Coronary artery (tissue), 2 donors: Measurements from ENCODE around the gene CERS1.

Source experiments
- DNase-seq: peaks from one replicate; pipeline ENCODE4 v3.0.0-alpha.2; 2017; ENCODE audit warnings: low spot score
- H3K27ac ChIP-seq, 2 donors: fragments of 200-600 bp; sonication (generic); one replicate each; pipeline ENCODE4 v1.5.1; 2016 to 2019
- H3K4me3 ChIP-seq: fragments of 200-600 bp; sonication (generic); 2 replicates; pipeline ENCODE4 v1.5.1; 2016; ENCODE audit warnings: mild to moderate bottlenecking, moderate library complexity
- CTCF ChIP-seq: fragments of 200-600 bp; sonication (generic); IDR thresholded peaks from one replicate; pipeline ENCODE4 v1.5.1; 2019; ENCODE audit warnings: antibody characterized with exemption

Gene CERS1

DNA sequence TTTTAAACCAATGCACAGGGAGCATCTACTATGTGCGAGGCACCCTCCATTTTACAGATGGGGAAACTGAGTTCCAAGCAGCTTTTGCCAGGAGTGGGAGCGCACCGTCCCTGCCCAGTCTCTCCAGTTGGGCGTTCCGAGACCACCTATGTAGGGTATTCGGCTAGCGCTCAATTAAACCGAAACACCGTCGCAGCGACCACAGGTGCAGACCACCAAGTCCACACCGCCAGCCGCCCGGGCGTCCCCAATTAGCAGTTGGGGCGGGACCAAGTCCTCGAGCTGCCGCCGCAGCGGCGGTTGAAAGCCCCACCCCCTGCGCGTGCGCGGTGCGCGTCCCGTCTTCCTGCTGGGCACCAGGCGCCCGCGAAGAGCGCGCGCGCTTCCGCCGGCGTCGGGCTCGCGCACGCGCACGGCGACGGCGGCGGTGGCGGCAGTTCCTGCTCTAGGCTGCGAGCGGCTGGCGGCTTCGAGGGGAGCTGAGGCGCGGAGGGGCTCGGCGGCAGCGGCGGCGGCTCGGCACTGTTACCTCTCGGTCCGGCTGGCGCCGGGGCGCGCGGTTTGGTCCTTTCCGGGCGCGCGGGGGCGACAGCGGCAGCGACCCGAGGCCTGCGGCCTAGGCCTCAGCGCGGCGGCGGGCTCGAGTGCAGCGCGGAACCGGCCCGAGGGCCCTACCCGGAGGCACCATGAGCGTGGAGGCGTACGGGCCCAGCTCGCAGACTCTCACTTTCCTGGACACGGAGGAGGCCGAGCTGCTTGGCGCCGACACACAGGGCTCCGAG lies 64.2 kb downstream of the CERS1 start, which contains the start of gene UPF1:
UPF1 (plus strand) TSS at position 436 of the 782 bp plus-strand sequence; CDS start at position 687, 251 bp downstream.
- no peak for TF ChIP-seq CTCF
- Histone ChIP-seq H3K27ac (peak within 1 kb of the TSS; percentile 73 to 90), H3K4me3 (peak within 1 kb of the TSS; percentile 93)
- DNase-seq = peak; percentile 94

DNA sequence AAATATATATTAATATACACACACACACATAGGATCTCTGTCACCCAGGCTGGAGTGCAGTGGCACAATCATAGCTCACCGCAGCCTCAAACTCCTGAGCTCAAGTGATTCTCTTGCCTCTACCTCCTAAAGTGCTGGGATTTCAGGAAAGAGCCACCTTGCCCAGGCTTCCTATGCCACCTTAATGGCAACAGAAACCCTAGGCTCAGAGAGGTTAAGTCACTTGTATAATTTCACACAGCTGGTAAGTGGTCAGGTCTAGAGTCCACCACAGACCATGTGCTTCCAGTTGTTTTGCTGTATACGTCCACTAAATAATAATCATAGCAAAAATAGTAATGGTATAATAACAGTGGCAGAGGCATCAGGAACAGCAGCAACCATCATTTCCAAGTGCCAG lies 65.5 kb downstream of the CERS1 start:
- DNase-seq = no peak
- H3K4me3 ChIP-seq = no peak overlapping the region
- no peak for TF ChIP-seq CTCF
- no peak overlapping the region for H3K27ac ChIP-seq

GRCh38 chr19:18828786-18829185 lies 67.2 kb downstream of the CERS1 start:
- DNase-seq = no peak
- Histone ChIP-seq H3K27ac (no peak overlapping the region), H3K4me3 (no peak overlapping the region)
- no peak for TF ChIP-seq CTCF
